Smooth muscle cell (in vitro differentiated cells): ENCODE data around the gene WDR70. TPM values are rescaled to one million over a fixed set of nuclear protein-coding genes. Genes with fewer than 3 reads are reported as not detected.

Experiments
- DNase-seq: peaks from one replicate; lab custom pipeline; 2025; ENCODE audit not compliant: unreplicated experiment; lab: John Stamatoyannopoulos, UW
- H2AFZ ChIP-seq: fragments of 200-600 bp; sonication (generic); 2 replicates; pipeline ENCODE4 v1.6.0; 2016; ENCODE audit warnings: antibody characterized with exemption, low read depth, mild to moderate bottlenecking
- H3F3A ChIP-seq: fragments of 200-600 bp; sonication (generic); 2 replicates; pipeline ENCODE4 v1.6.0; 2017; ENCODE audit warnings: antibody characterized with exemption, low read depth
- H3K27ac ChIP-seq: fragments of 200-600 bp; sonication (generic); 2 replicates; pipeline ENCODE4 v1.5.1; 2016; ENCODE audit warnings: low read depth, mild to moderate bottlenecking
- H3K27me3 ChIP-seq: fragments of 200-600 bp; sonication (generic); 2 replicates; pipeline ENCODE4 v1.6.1; 2016; ENCODE audit warnings: low read depth, mild to moderate bottlenecking
- H3K36me3 ChIP-seq: fragments of 200-600 bp; sonication (generic); 2 replicates; pipeline ENCODE4 v1.5.1; 2016; ENCODE audit warnings: low read depth
- H3K4me1 ChIP-seq: fragments of 200-600 bp; sonication (generic); 2 replicates; pipeline ENCODE4 v1.5.1; 2016; ENCODE audit warnings: low read depth
- H3K4me2 ChIP-seq: fragments of 200-600 bp; sonication (generic); 2 replicates; pipeline ENCODE4 v1.6.0; 2016; ENCODE audit warnings: mild to moderate bottlenecking
- H3K4me3 ChIP-seq: fragments of 200-600 bp; sonication (generic); 2 replicates; pipeline ENCODE4 v1.5.1; 2016; ENCODE audit warnings: mild to moderate bottlenecking
- H3K79me2 ChIP-seq: fragments of 200-600 bp; sonication (generic); 2 replicates; pipeline ENCODE4 v1.6.0; 2016; ENCODE audit warnings: low read depth, mild to moderate bottlenecking
- H3K9ac ChIP-seq: fragments of 200-600 bp; sonication (generic); 2 replicates; pipeline ENCODE4 v1.6.0; 2016; ENCODE audit warnings: low read depth
- H3K9me3 ChIP-seq: fragments of 200-600 bp; sonication (generic); replicated peaks from 2 replicates; pipeline ENCODE4 v1.5.1; 2016; ENCODE audit warnings: low read depth
- H4K20me1 ChIP-seq: fragments of 200-600 bp; sonication (generic); 2 replicates; pipeline ENCODE4 v1.6.0; 2016; ENCODE audit warnings: low read depth
- WGBS: methylation state at CpG from one replicate; pipeline ENCODE4 v1.1.7; 2016; ENCODE audit warnings: low lambda C conversion rate; 5-methylcytosine and 5-hydroxymethylcytosine counted together
- polyA plus RNA-seq: library from polyadenylated mRNA; unstranded; fragments of >200 nt; fragmentation: Nextera tagmentation; extraction: Ambion mirVana; gene quantifications from 2 replicates; pipeline ENCODE4 v1.2.1, GENCODE V29; 2016
- total RNA-seq: library from RNA; depleted of rRNA; stranded (reverse); fragments of >200 nt; gene quantifications from 2 replicates; pipeline ENCODE4 v1.2.3, GENCODE V29; 2014
- TF ChIP-seq, protein P1 (sequence below): fragments of 200-600 bp; sonication (generic); IDR thresholded peaks from 2 replicates; pipeline ENCODE4 v1.5.1; 2017; ENCODE audit warnings: borderline replicate concordance, mild to moderate bottlenecking, antibody characterized with exemption; ENCODE audit not compliant: insufficient read depth, poor library complexity, severe bottlenecking

WDR70 gene
- total and polyA plus RNA-seq, 2 experiments from 2014 or later = 17.8 to 28.7 TPM

DNA sequence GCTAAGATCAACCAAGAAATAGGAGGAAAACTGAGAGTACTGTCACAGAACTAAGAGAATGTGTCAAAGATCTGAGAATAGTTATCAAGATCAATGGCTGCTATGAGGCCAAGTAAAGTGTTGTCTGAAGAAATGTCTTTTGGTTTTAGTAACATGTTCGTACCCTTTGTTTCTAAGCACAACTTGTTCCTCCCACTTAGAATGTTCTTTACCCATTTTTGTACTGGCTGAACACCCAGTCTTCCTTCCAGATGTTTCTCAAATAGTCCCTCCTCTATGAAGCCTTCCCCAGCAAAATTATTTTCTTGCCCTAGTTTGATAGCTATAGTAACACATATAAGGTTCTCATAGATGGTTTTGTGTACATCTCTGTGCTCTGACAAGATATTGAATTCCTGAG lies 191.5 kb downstream of the WDR70 start:
- H3K36me3 ChIP-seq = no peaks in the 10 kb centered on the region
- peaks cover 4% of the 10 kb centered on the region for H3K4me1 ChIP-seq
- no peaks in the 10 kb centered on the region for H3F3A ChIP-seq
- no peaks in the 10 kb centered on the region for H4K20me1 ChIP-seq
- no peak overlapping the region for H3K4me2 ChIP-seq
- no peaks in the 10 kb centered on the region for H3K79me2 ChIP-seq
- no peaks in the 10 kb centered on the region for H3K27me3 ChIP-seq
- no peaks in the 10 kb centered on the region for H3K9me3 ChIP-seq
- TF ChIP-seq, protein P1, sequence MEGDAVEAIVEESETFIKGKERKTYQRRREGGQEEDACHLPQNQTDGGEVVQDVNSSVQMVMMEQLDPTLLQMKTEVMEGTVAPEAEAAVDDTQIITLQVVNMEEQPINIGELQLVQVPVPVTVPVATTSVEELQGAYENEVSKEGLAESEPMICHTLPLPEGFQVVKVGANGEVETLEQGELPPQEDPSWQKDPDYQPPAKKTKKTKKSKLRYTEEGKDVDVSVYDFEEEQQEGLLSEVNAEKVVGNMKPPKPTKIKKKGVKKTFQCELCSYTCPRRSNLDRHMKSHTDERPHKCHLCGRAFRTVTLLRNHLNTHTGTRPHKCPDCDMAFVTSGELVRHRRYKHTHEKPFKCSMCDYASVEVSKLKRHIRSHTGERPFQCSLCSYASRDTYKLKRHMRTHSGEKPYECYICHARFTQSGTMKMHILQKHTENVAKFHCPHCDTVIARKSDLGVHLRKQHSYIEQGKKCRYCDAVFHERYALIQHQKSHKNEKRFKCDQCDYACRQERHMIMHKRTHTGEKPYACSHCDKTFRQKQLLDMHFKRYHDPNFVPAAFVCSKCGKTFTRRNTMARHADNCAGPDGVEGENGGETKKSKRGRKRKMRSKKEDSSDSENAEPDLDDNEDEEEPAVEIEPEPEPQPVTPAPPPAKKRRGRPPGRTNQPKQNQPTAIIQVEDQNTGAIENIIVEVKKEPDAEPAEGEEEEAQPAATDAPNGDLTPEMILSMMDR = no peak
- 100% methylated on average over 1 of the region's 1 CpG for WGBS
- no peak overlapping the region for H3K4me3 ChIP-seq
- no peak overlapping the region for H3K27ac ChIP-seq
- no peak overlapping the region for H2AFZ ChIP-seq
- DNase-seq = no peak
- no peak overlapping the region for H3K9ac ChIP-seq

- H3K4me3 ChIP-seq = no peak overlapping the region
- no peaks in the 10 kb centered on the region for H3K36me3 ChIP-seq
- no peaks in the 10 kb centered on the region for H3K27me3 ChIP-seq
- DNase-seq = no peak
- no peak overlapping the region for H2AFZ ChIP-seq
- no peaks in the 10 kb centered on the region for H3F3A ChIP-seq
- H4K20me1 ChIP-seq = no peaks in the 10 kb centered on the region
- no peak overlapping the region for H3K27ac ChIP-seq
- no peak overlapping the region for H3K9ac ChIP-seq
- no peaks in the 10 kb centered on the region for H3K9me3 ChIP-seq
- H3K4me1 ChIP-seq = no peaks in the 10 kb centered on the region
- 72% methylated on average over 2 of the region's 2 CpGs for WGBS
- no peaks in the 10 kb centered on the region for H3K79me2 ChIP-seq
- H3K4me2 ChIP-seq = no peak overlapping the region
- TF ChIP-seq, protein P1 = no peak
These were observed 192.9 kb downstream of the WDR70 start for GRCh38 chr5:37571985-37572384.

DNA sequence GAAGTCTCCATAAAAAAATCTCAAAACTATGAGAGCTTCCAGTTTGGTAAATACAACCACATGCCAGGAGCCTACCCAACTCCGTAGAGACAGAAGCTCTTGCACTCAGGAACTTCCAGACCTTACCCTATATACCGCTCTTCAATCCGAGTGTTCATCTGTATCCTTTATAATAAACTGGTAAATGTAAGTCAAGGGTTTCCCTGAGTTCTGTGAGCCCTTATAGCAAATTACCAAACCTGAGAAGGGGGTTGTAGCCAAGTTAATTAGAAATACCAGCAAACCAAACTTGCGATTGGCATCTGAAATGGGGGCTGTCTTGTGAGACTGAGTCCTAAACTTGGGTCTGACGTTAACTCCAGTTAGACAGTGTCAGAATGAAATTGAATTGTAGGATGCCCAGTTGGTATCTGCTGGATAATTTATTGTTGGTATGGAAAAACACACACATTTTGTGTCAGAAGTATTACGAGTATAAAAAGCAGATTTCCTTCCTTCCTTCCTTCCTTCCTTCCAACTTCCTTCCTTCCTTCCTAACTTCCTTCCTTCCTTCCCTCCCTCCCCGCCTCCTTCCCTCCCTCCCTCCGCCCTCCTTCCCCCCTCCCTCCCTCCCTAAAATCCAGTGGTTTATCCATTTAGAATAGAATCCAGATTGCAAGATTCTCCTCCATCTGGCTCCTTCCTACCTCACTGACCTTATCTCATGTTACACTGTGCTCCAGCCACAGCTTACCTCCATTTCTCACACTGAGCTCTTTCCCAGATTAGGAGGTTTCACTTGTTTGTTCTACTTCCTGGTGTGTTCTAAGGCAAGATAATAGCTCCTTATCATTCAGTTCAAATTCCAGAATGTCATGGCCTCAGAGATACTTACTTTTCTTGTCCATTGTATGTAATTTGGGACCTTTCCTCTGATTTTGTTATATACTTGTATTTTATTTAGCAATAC lies 196.7 kb downstream of the WDR70 start:
- DNase-seq = no peak
- Histone ChIP-seq H3K27ac (no peak overlapping the region), H3K4me1 (no peaks in the 10 kb centered on the region), H3K9me3 (no peaks in the 10 kb centered on the region), H3K36me3 (no peaks in the 10 kb centered on the region), H3F3A (no peaks in the 10 kb centered on the region), H3K9ac (no peak overlapping the region), H3K27me3 (no peaks in the 10 kb centered on the region), H4K20me1 (no peaks in the 10 kb centered on the region), H3K79me2 (no peaks in the 10 kb centered on the region), H3K4me2 (no peak overlapping the region), H3K4me3 (no peak overlapping the region), H2AFZ (no peak overlapping the region)
- 96% methylated on average over 6 of the region's 8 CpGs for WGBS
- TF ChIP-seq, protein P1 = no peak
